ENCODE data around the gene LCOR. TPM values are rescaled to one million over a fixed set of nuclear protein-coding genes. Genes with fewer than 3 reads are reported as not detected.

LCOR gene
- total and polyA plus RNA-seq, 12 donors: 1.6 to 28.8 (median 23.7) TPM

DNA sequence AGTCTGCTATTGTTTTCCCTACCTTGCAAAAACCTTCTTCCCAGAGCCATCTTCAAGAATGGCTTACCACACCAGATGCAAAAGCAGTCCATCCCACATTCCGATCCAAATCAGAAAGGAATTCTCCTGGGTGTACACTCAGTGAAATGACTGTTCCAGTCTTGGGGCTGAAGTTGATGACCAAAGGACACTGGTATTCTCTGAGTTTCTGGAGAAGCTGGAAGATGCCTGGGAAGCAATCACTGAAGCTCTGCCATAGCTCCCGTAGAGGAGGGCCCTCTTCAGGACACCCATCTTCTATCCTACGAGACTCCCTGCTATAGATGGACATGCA lies 155.7 kb downstream of the LCOR start:
- H3K27me3 ChIP-seq: no peaks in the 10 kb centered on the region
- no peaks in the 10 kb centered on the region for H3K9me3 ChIP-seq
- whole genome bisulfite sequencing, 2 donors: 91 to 96% methylated on average over 3 of the region's 3 CpGs
- intact Hi-C loops (cut with DNase I): no loop called here
- DNase-seq (no peak), ATAC-seq (no peak)
- no peak overlapping the region for H3K4me3 ChIP-seq
- H3K4me1 ChIP-seq: peaks cover 0 to 4% (median 0%) of the 10 kb centered on the region in 9 donors
- peaks cover 0 to 3% (median 0%) of the 10 kb centered on the region in 9 donors for H3K36me3 ChIP-seq
- no peak overlapping the region for H3K27ac ChIP-seq
- TF ChIP-seq, protein P1, sequence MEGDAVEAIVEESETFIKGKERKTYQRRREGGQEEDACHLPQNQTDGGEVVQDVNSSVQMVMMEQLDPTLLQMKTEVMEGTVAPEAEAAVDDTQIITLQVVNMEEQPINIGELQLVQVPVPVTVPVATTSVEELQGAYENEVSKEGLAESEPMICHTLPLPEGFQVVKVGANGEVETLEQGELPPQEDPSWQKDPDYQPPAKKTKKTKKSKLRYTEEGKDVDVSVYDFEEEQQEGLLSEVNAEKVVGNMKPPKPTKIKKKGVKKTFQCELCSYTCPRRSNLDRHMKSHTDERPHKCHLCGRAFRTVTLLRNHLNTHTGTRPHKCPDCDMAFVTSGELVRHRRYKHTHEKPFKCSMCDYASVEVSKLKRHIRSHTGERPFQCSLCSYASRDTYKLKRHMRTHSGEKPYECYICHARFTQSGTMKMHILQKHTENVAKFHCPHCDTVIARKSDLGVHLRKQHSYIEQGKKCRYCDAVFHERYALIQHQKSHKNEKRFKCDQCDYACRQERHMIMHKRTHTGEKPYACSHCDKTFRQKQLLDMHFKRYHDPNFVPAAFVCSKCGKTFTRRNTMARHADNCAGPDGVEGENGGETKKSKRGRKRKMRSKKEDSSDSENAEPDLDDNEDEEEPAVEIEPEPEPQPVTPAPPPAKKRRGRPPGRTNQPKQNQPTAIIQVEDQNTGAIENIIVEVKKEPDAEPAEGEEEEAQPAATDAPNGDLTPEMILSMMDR (IDR thresholded peaks at IDR 0.05): no peak

DNA sequence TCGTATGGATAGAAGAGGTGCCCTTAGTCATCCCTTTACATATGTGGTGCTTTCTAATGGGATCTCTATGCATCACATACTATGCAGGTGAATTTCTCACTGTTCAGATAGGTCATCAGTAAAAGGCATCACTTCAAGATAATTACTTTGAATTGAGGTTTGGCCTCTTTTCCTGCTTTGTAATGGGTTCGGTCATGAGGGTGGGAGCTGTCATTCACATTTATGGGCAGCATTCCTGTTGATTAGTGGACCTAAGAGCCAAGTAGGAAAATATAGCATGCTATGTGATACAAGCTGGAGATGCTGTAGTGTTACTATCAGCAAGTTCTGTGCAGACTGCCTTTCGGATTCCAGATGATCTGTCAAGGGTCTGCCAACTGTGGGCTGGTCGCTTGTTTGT lies 156.3 kb downstream of the LCOR start:
- no peaks in the 10 kb centered on the region for H3K27me3 ChIP-seq
- peaks cover 0 to 4% (median 0%) of the 10 kb centered on the region in 9 donors for H3K4me1 ChIP-seq
- no peaks in the 10 kb centered on the region for H3K9me3 ChIP-seq
- no peaks in the 10 kb centered on the region for H3K36me3 ChIP-seq
- WGBS, 2 donors: 60 to 70% methylated on average over 4 of the region's 4 CpGs
- intact Hi-C loops (cut with DNase I): no loop called here
- DNase-seq: no peak
- no peak for ATAC-seq
- TF ChIP-seq, protein P1 (IDR thresholded peaks at IDR 0.05): no peak
- no peak overlapping the region for H3K4me3 ChIP-seq
- H3K27ac ChIP-seq: no peak overlapping the region

DNA sequence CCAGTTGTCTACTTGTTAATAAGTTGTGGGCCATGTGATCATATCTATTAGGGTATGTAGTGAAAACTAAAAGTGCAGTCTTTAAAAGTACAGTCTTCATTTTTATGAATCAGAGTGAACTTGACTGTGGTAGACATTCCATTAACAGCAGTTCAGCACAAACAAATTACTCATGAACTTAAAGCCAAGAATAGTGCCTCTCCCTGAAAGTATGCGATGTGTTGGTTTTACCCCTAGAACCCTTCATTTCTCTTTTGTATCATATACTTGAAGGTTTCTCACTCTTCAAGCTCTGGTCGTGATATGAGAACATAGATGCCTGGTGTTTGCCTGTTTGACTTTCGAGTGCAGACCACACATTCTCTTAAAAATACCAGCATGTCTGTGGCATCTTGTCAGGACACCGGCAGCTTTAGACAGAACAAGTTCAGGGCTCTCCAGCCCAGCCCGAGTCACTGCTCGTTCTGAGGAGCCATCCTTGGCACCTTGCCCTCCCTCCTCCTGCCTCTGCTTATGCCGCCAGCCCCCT lies 159.3 kb downstream of the LCOR start:
- no peak overlapping the region for H3K27ac ChIP-seq
- DNase-seq (no peak), ATAC-seq (no peak)
- no peak overlapping the region for H3K4me3 ChIP-seq
- no peaks in the 10 kb centered on the region for H3K27me3 ChIP-seq
- H3K36me3 ChIP-seq: no peaks in the 10 kb centered on the region
- no peaks in the 10 kb centered on the region for H3K9me3 ChIP-seq
- TF ChIP-seq, protein P1 (IDR thresholded peaks at IDR 0.05): no peak
- WGBS, 2 donors: 66% methylated on average over 7 of the region's 7 CpGs
- intact Hi-C loops (cut with DNase I): no loop called here
- H3K4me1 ChIP-seq: peaks cover 0 to 21% (median 13%) of the 10 kb centered on the region in 9 donors

DNA sequence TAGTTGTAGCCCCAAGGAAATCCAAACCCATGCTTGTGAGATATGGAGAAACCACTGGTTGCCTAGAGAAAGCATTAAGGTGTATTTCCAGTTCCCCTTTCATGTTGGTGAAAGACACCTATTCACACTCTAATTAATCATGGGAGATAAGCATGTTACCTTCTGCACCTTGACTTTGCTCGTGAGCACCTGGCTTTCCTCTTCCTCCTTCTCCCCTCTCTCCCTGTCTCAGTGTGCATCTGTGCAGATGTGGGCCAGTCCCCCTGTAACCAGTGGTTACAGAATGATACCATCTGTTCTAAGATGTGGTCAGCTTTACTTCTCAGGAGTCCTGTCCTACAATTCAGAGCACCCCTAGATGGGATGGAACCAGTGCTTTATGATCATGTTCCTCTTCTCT lies 160.6 kb downstream of the LCOR start:
- WGBS, 2 donors: 88 to 89% methylated on average over 1 of the region's 1 CpG
- Histone ChIP-seq H3K27me3 (no peaks in the 10 kb centered on the region), H3K4me3 (no peak overlapping the region), H3K4me1 (peaks cover 0 to 25% (median 13%) of the 10 kb centered on the region in 9 donors), H3K27ac (no peak overlapping the region), H3K36me3 (no peaks in the 10 kb centered on the region), H3K9me3 (no peaks in the 10 kb centered on the region)
- intact Hi-C loops (cut with DNase I): no loop called here
- TF ChIP-seq, protein P1 (IDR thresholded peaks at IDR 0.05): no peak
- no peak for DNase-seq
- ATAC-seq: no peak
